ENCODE results near the gene BCL6.

- TF ChIP-seq POLR2A (IDR thresholded peaks at IDR 0.05), result no peak
- TF ChIP-seq, protein P1, sequence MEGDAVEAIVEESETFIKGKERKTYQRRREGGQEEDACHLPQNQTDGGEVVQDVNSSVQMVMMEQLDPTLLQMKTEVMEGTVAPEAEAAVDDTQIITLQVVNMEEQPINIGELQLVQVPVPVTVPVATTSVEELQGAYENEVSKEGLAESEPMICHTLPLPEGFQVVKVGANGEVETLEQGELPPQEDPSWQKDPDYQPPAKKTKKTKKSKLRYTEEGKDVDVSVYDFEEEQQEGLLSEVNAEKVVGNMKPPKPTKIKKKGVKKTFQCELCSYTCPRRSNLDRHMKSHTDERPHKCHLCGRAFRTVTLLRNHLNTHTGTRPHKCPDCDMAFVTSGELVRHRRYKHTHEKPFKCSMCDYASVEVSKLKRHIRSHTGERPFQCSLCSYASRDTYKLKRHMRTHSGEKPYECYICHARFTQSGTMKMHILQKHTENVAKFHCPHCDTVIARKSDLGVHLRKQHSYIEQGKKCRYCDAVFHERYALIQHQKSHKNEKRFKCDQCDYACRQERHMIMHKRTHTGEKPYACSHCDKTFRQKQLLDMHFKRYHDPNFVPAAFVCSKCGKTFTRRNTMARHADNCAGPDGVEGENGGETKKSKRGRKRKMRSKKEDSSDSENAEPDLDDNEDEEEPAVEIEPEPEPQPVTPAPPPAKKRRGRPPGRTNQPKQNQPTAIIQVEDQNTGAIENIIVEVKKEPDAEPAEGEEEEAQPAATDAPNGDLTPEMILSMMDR (IDR thresholded peaks at IDR 0.05), result no peak
These were observed 25.5 kb downstream of the BCL6 start for GRCh38 chr3:187719628-187720336.
